Left ventricle myocardium inferior (tissue), 1 donor: Measurements from ENCODE around the gene KDELR3. TPM values are rescaled to one million over a fixed set of nuclear protein-coding genes. Genes with fewer than 3 reads are reported as not detected.
A peak's percentile ranks its signal among the peaks of the same experiment; 100 is the strongest.

Experiments
- DNase-seq: peaks from one replicate; pipeline ENCODE4 v3.0.0-alpha.2; 2020
- H3K27ac ChIP-seq: fragments of 200-600 bp; replicated peaks from 2 replicates; pipeline ENCODE4 v1.8.0; 2021
- H3K27me3 ChIP-seq: fragments of 200-600 bp; 2 replicates; pipeline ENCODE4 v1.8.0; 2021; ENCODE audit warnings: low read depth
- H3K36me3 ChIP-seq: fragments of 200-600 bp; 2 replicates; pipeline ENCODE4 v1.8.0; 2021
- H3K4me1 ChIP-seq: fragments of 200-600 bp; 2 replicates; pipeline ENCODE4 v1.8.0; 2021
- H3K4me3 ChIP-seq: fragments of 200-600 bp; 2 replicates; pipeline ENCODE4 v1.8.0; 2021; ENCODE audit warnings: mild to moderate bottlenecking, moderate library complexity
- H3K9me3 ChIP-seq: fragments of 200-600 bp; replicated peaks from 2 replicates; pipeline ENCODE4 v1.8.0; 2021
- intact Hi-C: fragments of 100-400 bp; cut with micrococcal nuclease; formaldehyde crosslinking; loops from one replicate; pipeline ENCODE4 v1.11.0; 2022
- total RNA-seq: library from RNA; stranded (reverse); fragmentation: NEBNext Ultra II Directional; extraction: Animal tissue kit (Norgen Biotek cat#: 25700); gene quantifications from one replicate; pipeline ENCODE4 v1.2.1, GENCODE V29; 2021
- TF ChIP-seq, protein P1 (sequence below): fragments of 200-600 bp; IDR thresholded peaks from 2 replicates; pipeline ENCODE4 v1.8.0; 2021; ENCODE audit warnings: antibody characterized with exemption, mild to moderate bottlenecking, borderline replicate concordance
- donor health status: DM: no; HTN: yes; CAD: no; lungs with severe emphysema.

KDELR3 gene
- total RNA-seq, 1 donor from 2014 or later = 6.0 TPM

DNA sequence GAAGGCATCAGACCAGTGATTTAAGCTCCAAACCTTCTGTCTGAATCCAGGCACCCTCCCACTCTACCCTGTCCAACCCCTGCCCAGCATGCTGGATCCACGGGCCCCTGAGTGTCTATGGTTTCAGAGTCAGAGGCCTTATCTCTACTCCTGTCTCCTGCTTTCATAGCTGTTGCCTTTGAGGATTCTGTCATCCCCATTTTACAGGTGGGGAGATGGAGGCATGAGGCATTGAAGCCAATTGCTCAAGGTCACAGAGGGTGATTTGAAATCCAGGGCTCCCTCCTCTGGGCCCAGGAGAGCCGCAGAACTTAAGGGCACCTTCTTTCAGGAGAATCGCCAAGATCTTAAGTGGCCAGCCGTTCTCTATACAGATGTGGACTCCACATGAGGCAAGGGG lies 16.0 kb upstream of the KDELR3 start:
- peak overlapping the region; percentile 70 for H3K4me3 ChIP-seq
- no peaks in the 10 kb centered on the region for H3K36me3 ChIP-seq
- intact Hi-C loops = no loop called here
- H3K27me3 ChIP-seq = peaks cover 94% of the 10 kb centered on the region
- peak overlapping the region; percentile 94 for H3K27ac ChIP-seq
- no peaks in the 10 kb centered on the region for H3K9me3 ChIP-seq
- TF ChIP-seq, protein P1, sequence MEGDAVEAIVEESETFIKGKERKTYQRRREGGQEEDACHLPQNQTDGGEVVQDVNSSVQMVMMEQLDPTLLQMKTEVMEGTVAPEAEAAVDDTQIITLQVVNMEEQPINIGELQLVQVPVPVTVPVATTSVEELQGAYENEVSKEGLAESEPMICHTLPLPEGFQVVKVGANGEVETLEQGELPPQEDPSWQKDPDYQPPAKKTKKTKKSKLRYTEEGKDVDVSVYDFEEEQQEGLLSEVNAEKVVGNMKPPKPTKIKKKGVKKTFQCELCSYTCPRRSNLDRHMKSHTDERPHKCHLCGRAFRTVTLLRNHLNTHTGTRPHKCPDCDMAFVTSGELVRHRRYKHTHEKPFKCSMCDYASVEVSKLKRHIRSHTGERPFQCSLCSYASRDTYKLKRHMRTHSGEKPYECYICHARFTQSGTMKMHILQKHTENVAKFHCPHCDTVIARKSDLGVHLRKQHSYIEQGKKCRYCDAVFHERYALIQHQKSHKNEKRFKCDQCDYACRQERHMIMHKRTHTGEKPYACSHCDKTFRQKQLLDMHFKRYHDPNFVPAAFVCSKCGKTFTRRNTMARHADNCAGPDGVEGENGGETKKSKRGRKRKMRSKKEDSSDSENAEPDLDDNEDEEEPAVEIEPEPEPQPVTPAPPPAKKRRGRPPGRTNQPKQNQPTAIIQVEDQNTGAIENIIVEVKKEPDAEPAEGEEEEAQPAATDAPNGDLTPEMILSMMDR = no peak
- H3K4me1 ChIP-seq = peaks cover 80% of the 10 kb centered on the region
- no peak for DNase-seq

DNA sequence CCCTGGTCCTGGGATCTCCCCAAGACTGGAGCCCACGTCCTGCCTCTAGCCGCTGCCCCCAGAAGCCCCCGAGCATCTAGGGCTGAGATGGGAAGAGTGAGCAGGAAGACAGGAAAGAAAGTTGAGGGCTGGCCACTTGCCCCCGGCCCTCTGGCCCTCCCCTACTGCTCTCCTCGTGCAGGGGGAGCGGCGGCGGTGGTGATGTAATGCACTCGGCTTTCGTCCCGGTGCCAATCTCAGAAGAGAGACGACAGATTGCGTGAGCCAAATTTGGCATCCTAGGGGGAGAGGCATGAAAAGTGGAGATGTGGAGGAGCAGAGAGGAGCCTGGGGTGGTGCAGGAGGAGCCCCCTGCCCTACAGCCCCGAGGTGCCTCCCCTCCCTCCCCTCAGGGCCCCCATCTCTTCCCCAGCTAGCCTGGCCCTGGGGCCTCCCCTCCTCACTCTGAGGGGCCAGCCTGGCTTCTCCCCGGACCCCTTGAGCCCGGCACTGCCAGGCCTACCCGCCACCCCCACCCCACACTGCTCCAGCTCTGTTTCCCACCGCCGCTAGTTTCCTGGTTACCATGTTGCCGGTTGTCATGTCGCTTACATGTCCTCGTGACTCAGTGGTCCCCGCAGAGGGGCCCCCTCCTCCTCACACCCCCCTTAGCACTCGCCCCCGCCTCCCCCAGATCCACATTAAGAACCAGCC lies 15.4 kb upstream of the KDELR3 start:
- H3K36me3 ChIP-seq = no peaks in the 10 kb centered on the region
- DNase-seq = peak; percentile 76
- H3K27me3 ChIP-seq = peaks cover 94% of the 10 kb centered on the region
- no peaks in the 10 kb centered on the region for H3K9me3 ChIP-seq
- H3K27ac ChIP-seq = peak overlapping the region; percentile 94
- intact Hi-C loops = no loop called here
- peak overlapping the region; percentile 70 for H3K4me3 ChIP-seq
- TF ChIP-seq, protein P1 = no peak
- peaks cover 85% of the 10 kb centered on the region for H3K4me1 ChIP-seq

DNA sequence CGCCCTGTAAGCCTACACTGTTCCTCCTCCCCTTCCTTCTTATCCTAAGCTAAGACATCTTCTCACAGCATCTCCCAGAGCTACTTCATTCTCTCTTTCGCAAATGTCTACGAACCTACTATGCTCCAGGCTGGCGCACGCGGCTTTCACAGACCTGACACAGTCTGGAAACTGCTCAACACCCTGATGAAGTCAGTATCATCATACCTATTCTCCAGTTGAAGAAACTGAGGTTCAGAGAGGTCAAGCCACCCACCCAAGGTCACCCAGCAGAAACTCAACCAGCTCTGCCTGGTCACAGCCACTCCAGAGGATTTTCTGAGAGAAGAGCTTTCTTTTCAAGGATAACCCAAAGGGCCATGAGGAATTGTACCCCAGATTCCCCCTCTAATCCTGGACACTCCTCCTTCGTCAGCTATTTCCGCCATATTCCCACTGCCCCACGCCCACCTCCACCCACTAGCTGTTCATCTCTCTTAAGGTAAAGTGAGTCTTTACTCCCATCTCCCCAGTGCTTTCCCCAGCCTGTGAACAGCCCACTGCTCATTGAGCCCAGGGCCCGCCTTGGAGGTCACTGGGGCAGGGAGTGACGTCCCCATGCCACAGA lies 14.7 kb upstream of the KDELR3 start:
- peaks cover 86% of the 10 kb centered on the region for H3K4me1 ChIP-seq
- no peaks in the 10 kb centered on the region for H3K36me3 ChIP-seq
- H3K27me3 ChIP-seq = peaks cover 93% of the 10 kb centered on the region
- H3K27ac ChIP-seq = peak overlapping the region; percentile 94
- DNase-seq = no peak
- intact Hi-C loops = no loop called here
- TF ChIP-seq, protein P1 = no peak
- H3K4me3 ChIP-seq = peak overlapping the region; percentile 70
- no peaks in the 10 kb centered on the region for H3K9me3 ChIP-seq

DNA sequence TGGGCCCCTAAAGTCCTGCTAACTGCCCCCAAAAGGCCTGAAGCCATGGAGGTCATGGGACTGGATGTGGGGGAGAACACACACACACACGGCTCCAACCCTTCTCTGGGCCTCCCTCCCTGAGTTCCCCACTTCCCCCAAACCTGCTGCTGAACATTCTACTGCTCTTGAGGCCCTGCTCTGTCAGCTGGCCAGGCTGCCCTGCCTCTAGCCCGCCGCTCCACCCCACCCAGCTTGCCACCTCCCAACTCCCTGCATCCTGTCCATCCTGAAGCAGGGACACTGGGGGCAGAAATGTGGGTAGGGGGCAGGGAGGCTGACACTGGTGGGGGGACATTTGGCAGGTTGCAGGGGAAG lies 13.9 kb upstream of the KDELR3 start:
- H3K27ac ChIP-seq = peak overlapping the region; percentile 94
- no peak for DNase-seq
- peaks cover 92% of the 10 kb centered on the region for H3K27me3 ChIP-seq
- H3K4me1 ChIP-seq = peaks cover 78% of the 10 kb centered on the region
- TF ChIP-seq, protein P1 = no peak
- H3K36me3 ChIP-seq = no peaks in the 10 kb centered on the region
- intact Hi-C loops = no loop called here
- H3K9me3 ChIP-seq = no peaks in the 10 kb centered on the region
- peak overlapping the region; percentile 70 for H3K4me3 ChIP-seq

DNA sequence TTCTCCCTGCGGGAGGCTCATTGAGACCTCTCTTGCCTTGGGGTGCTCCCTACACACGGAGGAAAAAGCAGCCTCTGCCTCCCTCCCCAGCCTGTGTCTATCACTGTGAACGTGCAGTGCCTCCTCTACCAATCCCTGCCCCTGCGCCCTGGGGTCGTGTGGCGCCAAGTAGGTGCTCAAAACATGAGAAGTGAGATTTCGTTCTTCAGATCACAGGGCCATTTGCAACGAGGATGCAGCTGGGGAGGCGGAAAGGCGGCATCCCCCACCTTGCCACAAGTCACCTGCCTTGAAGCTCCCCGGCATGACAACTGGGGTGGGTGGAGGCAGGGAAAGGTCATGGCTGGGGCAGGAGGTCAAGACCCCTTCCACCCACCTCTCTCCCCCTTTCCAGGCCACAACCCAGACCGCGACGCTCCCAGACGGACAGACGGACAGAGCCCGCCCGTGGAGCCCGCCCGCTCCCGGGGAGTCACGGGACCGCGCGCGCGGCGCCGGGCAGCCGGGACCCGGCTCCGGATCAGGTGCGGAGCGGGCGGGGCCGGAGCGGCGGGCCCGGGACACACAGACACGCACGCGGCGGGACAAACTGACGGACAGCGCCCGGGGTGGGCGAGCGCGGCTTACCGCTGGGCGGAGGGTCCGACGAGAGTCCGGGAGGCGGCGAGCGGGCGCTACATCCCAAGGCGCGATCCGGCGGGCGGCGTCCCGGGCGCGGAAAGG lies 13.4 kb upstream of the KDELR3 start:
- H3K27ac ChIP-seq = peak overlapping the region; percentile 94
- H3K27me3 ChIP-seq = peaks cover 92% of the 10 kb centered on the region
- DNase-seq = no peak

More for the DNA sequence above, 13.4 kb upstream of the KDELR3 start:
- peaks cover 73% of the 10 kb centered on the region for H3K4me1 ChIP-seq
- no peaks in the 10 kb centered on the region for H3K9me3 ChIP-seq
- intact Hi-C loops = no loop called here
- H3K36me3 ChIP-seq = no peaks in the 10 kb centered on the region
- TF ChIP-seq, protein P1 = no peak
- H3K4me3 ChIP-seq = peak overlapping the region; percentile 70
